NOMO-1 treated with dmso at 0.1 percent for 144 hours (cell line): ENCODE results near the gene SLC16A1.
"Not testable (repeated sequence)": the region's sequence is repeated elsewhere in the genome, so short reads cannot be mapped to it uniquely, and the experiment has no call there.

ENCODE experiments used
- DNase-seq: peaks from one replicate; lab custom pipeline; 2025; ENCODE audit not compliant: unreplicated experiment; lab: John Stamatoyannopoulos, UW

SLC16A1 gene

DNA sequence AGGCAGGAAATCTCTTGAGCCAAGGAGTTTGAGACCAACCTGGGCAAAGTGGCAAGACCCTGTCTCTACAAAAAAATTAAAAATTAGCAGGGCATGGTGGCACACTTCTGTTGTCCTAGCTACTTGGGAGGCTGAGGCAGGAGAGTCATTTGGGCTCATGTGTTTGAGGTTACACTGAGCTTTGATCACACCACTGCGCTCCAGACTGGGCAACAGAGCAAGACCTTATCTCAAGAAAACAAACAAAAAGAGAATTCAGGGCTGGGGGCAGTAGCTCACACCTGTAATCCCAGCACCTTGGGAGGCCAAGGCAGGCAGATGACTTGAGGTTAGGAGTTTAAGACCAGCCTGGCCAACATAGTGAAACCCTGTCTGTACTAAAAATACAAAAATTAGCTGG, 17.8 kb upstream of the SLC16A1 start:
- DNase-seq: no peak

GRCh38 chr1:112971006-112971405, 15.0 kb upstream of the SLC16A1 start:
- DNase-seq: no peak

DNA sequence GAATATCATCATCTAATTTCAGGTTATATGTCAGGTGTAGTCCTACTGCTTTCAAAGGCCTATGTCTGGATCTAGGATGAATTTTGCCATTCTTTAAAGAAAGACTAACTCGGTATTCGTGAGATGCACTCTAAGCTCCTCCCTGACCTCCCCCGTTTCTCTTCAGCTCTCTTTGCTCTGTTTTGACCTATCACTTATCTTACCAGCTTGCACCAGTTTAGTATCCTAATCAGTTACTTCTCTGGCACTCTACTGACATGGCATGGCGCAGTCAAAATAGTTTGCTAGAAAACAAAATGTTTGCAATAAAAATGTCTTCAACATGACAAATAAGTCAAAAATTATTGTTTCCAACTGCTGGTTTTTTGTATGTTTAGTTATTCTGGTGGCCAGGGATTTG, 8.4 kb upstream of the SLC16A1 start:
- no peak for DNase-seq

- DNase-seq: no peak
These were observed 5.1 kb upstream of the SLC16A1 start for GRCh38 chr1:112961072-112961471.

DNA sequence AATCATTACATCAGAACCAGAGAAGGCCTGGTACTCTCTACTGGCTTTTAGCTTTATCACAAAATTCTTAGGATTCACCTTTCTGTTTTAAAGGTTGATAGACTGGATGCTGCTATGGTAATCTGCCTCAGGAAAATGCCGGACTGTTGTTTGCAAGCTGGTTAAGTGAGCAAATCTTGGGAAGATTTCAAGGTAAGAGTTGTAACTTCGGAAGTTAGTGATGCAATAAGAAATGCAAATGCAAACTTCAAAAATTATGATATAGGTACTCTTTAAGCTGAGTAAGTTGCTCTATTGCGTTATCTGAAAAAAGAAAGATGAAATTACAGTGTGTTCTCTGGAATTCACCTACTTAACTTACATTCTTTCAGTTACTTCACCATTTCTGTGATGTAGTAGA, 4.4 kb upstream of the SLC16A1 start:
- DNase-seq: no peak

GRCh38 chr1:112958236-112958635, 2.2 kb upstream of the SLC16A1 start:
- not testable (repeated sequence) for DNase-seq

DNA sequence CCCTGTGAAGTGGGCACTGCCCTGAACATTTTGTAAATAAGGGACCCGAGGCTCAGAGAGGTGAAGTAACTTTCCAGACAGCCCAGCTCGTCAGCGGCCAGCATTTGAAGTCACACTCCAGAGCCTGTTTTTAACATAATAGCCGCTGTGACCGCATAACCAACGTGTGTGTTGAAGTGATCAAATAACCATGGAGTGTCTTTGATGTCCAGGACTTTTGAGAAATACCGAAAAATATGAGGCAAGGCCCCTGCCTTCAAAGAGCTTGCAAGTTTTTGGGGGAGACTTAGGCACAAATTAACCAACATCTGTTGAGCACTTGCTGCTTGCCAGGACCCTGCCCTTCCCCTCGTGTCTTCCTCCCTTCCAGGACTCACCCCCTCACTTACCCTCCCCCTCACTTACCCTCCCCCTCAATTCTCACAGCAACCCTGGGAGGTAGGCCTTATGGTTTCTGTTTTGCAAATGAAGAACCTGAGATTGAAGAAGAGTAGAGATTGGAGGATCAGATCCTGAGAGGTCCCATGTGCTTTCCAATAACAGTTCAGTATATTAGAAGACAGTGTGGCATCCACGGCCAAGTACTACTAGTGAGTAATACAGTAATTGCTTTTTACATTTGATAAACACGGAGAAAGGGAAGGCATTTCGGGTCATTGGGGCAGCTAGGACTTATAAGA, 1.3 kb upstream of the SLC16A1 start:
- peak; percentile 10 for DNase-seq

DNA sequence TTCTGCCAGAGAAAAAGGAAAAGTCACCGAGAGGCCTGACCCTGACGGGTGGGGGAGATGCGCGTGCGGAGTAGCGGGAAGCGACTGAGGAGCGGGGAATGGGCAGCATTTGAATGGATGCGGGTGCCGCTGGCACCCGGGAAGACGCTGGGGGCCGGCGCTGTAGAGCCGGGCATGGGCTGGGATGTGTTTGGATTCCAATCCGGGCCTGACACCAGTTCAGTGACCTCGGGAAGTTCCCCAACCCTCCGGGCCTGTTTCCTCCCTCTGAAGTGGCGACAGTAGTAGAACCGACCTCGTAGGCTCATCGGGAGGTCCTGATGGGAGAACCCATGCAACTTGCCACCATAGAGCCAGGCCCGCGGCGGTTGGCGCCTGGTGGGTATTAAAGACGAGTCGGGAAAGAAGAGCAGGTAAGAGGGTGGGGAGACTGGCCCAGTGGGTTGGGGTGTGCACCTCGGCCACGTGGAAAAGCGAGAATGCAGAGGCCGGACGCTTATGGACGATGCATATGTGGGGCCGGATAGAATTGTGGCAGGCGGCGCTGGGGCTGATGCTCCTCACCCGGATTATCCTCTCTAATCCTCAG, 642 bp upstream of the SLC16A1 start:
- peak; percentile 8 for DNase-seq

DNA sequence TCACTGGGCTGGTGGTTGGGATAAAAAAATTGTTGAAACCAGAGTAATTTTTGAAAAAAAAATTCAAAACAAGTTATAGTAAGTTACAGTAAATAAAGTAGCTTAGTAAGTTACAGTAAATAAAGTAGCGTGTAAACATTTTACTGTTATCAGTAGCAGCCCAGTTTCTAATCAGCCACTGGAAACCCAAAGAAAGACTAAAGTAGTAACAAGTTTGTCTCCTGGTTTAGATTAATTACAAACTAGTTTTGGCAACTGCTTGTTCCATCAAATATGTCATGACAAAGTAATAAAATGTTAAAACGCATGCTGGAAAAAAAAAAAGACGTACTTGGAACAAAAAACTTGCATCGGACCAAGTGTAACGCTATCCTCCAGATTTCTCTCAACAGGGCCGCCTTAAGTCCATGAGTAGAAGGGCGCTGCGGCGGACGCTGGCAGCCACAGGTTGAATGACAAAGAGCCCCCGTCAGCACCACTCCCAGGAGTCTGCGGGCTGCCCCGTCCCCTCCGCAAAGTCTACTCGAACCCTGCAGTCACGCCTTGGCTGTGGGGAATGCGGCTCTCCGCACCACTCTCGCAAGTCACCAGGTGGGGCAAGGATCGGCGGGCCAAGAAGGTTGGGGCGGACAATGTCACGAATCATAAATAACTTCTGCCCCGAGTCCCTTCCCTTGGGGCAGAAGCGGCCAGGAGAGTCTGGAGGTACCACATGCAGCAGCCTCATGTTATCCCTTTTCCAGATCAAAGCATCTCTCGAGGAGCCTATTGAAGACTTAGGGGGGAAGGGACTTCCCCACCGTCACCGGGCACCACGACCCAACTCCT, 837 bp downstream of the SLC16A1 start:
- no peak for DNase-seq

- no peak for DNase-seq
These were observed 1.9 kb downstream of the SLC16A1 start for GRCh38 chr1:112954017-112954650.

DNA sequence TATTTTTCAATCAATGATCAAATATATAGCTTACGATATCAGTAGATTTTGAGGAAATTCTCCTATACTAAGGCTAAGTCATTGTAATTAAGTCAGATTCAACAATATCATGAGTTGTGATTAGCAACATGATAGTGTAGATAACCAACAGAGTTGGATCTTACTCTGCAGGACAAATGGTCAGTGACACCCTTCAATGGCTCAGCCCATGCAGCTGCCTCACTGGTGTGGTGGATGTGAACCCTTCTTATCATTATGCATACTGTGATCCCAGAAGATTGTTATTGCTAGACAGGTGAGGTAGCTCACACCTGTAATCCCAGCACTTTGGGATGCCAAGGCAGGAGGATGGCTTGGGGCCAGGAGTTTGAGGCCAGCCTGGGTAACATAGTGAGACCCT, 5.6 kb downstream of the SLC16A1 start:
- no peak for DNase-seq

DNA sequence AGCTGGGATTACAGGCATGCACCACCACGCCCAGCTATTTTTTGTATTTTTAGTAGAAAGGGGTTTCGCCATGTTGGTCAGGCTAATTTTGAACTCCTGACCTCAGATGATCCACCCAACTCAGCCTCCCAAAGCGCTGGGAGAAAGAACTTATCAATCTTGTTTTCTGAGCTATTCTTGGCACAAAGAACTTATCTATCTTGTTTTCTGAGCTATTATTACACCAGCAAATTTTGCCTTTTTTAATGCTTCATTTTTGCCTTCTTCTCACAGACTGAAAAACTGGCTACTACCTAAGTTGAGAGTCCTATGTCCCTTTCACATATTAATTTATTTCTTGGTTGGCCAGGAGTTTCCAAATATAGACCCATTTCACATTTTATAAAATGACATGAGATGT, 9.3 kb downstream of the SLC16A1 start:
- DNase-seq: no peak

GRCh38 chr1:112939810-112940209, 16.2 kb downstream of the SLC16A1 start:
- DNase-seq: no peak

GRCh38 chr1:112938210-112938609, 17.8 kb downstream of the SLC16A1 start:
- DNase-seq: no peak

GRCh38 chr1:112937495-112937894, 18.5 kb downstream of the SLC16A1 start:
- no peak for DNase-seq

DNA sequence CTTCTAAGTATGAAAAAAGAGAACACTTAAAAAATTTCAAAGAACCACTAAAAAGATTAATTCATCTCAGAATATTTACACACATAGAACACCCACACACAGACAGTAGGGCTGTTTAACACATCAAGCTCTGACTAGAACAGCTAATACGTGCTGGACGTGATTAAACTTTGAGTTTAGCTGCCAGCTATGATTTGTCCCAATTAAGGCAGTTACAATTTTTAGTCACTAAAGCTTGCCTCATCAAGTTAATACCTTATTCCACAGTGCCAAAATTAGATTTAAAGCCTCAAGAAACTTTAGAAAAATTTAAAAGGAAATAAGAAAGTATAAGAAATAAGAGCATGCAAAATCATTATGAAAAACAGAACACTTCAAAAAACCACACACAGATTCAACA, 18.9 kb downstream of the SLC16A1 start:
- DNase-seq: no peak

DNA sequence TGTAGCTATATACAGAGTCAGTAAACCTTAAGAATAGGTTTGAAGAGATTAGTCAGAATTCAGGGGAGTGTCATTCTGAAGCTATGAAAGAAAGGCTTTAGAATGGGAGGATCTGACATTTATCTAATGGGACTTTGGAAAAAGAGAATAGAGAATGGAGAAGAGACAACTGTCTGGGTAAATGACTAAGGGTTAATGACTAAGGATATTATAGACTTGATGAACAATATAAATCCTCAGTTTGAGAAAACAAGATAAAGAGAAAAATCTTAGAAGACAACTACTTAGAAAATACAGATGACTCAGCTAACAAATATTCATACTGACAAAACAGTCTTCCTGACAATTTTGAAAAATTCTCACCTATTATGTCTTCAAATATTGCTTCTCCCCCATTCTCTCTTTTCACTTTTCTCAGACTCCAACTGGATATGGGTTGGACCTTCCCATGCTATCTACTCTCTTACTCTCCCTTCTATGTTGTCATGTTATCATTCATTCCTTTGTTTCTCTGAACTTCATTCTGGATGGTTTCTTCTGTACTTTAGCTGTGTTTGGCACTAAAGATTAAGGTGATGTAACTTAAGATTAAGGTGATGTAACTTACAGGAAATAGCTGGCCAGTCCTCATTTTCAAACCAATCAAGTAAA, 20.4 kb downstream of the SLC16A1 start:
- DNase-seq: no peak

GRCh38 chr1:112934577-112934976, 21.4 kb downstream of the SLC16A1 start:
- DNase-seq: no peak

DNA sequence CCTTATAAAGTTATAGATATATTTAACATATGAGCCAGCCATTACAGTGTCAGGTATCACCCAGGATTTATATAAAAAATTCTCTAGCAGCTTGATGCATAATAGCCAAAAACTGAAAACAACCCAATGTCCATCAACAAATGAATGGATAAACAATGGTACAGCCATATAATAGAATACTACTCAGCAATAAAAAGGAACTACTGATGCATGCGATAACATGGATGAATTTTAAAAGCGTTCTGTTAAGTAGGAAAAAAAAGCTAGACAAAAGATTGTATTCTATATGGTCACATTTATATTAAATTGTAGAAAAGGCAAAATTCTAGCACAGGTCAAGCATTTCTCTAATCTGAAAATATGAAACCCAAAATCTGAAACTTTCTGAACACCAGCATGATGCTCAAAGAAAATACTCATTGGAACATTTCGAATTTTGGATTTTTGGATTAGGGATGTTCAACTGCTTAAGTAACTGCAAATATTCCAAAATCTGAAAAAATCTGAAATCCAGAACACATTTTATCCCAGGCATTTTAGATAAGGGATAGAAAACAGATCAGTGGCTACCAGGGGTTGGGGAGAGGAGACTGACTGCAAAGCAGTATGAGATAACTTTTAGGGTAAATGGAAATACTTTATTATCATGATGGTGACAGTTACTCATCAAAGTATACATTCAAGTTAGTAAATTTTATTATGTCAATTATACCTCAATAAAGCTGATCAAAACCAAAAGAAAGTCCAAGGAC, 22.0 kb downstream of the SLC16A1 start:
- DNase-seq: no peak

DNA sequence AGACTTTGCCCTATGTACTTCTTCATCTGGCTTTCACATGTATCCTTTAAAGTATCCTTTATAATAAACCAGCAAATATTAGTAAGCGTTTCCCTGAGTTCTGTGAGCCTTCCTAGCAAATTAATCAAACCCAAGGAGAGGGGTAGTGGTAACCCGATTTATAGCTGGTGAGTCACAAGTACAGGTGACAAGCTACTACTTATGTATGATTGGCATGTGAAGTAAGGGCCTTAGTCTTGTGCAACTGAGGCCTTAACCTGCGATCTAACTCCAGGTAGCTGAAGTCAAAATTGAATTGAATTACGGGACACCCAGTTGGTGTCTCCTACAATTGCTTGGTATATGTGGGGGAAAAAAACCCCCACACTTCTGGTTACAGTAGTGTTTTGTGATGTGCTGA, 26.0 kb downstream of the SLC16A1 start:
- DNase-seq: no peak
